H9 (cell line): Measurements from ENCODE around the gene LYRM1. TPM values are rescaled to one million over a fixed set of nuclear protein-coding genes. Genes with fewer than 3 reads are reported as not detected.

ENCODE experiments used
- DNase-seq: peaks from one replicate; pipeline ENCODE4 v3.0.0-alpha.2; 2017
- H2AFZ ChIP-seq: one replicate; pipeline ENCODE4 v1.6.1; 2013; ENCODE audit warnings: mild to moderate bottlenecking, low read length, control low read depth, moderate library complexity
- H2AK5ac ChIP-seq: 2 replicates; pipeline ENCODE4 v1.6.1; 2013; ENCODE audit warnings: low read length, control low read depth, mixed read lengths; ENCODE audit not compliant: insufficient read length
- H2BK120ac ChIP-seq: one replicate; pipeline ENCODE4 v1.6.1; 2013; ENCODE audit warnings: low read depth, mild to moderate bottlenecking, low read length, control low read depth, inconsistent platforms; ENCODE audit not compliant: poor library complexity, severe bottlenecking
- H2BK12ac ChIP-seq: 2 replicates; pipeline ENCODE4 v1.6.1; 2013; ENCODE audit warnings: low read length, control low read depth, mixed read lengths, low read depth; ENCODE audit not compliant: insufficient read length
- H2BK15ac ChIP-seq: 2 replicates; pipeline ENCODE4 v1.6.1; 2013; ENCODE audit warnings: low read depth, low read length, control low read depth
- H2BK20ac ChIP-seq: one replicate; pipeline ENCODE4 v1.6.1; 2013; ENCODE audit warnings: low read depth, mild to moderate bottlenecking, low read length, control low read depth, inconsistent platforms; ENCODE audit not compliant: poor library complexity, severe bottlenecking
- H2BK5ac ChIP-seq: 2 replicates; pipeline ENCODE4 v1.6.1; 2013; ENCODE audit warnings: low read length, control low read depth, mixed read lengths; ENCODE audit not compliant: insufficient read length
- H3K14ac ChIP-seq: 2 replicates; pipeline ENCODE4 v1.6.1; 2013; ENCODE audit warnings: low read length, control low read depth; ENCODE audit not compliant: insufficient read depth
- H3K18ac ChIP-seq: 2 replicates; pipeline ENCODE4 v1.6.1; 2013; ENCODE audit warnings: low read depth, mild to moderate bottlenecking, mixed read lengths, low read length, control low read depth; ENCODE audit not compliant: insufficient read length
- H3K23ac ChIP-seq: 2 replicates; pipeline ENCODE4 v1.6.1; 2013; ENCODE audit warnings: low read length, control low read depth, mixed read lengths, low read depth; ENCODE audit not compliant: insufficient read length
- H3K23me2 ChIP-seq: 2 replicates; pipeline ENCODE4 v1.6.1; 2013; ENCODE audit warnings: low read depth, mild to moderate bottlenecking, mixed read lengths, low read length, control low read depth; ENCODE audit not compliant: insufficient read length, poor library complexity, severe bottlenecking
- H3K27ac ChIP-seq: 2 replicates; pipeline ENCODE4 v1.5.1; 2013; ENCODE audit warnings: low read length, control low read depth, mixed read lengths, low read depth; ENCODE audit not compliant: insufficient read length
- H3K27me3 ChIP-seq: 2 replicates; pipeline ENCODE4 v1.6.1; 2013; ENCODE audit warnings: low read length, control low read depth, inconsistent platforms; ENCODE audit not compliant: insufficient read depth
- H3K4ac ChIP-seq: 2 replicates; pipeline ENCODE4 v1.6.1; 2013; ENCODE audit warnings: low read depth, mild to moderate bottlenecking, control low read depth, inconsistent platforms, low read length, moderate library complexity
- H3K4me1 ChIP-seq: 2 replicates; pipeline ENCODE4 v1.6.1; 2013; ENCODE audit warnings: low read length, control low read depth, inconsistent platforms; ENCODE audit not compliant: insufficient read depth
- H3K4me2 ChIP-seq: 2 replicates; pipeline ENCODE4 v1.6.1; 2013; ENCODE audit warnings: low read length, control low read depth, mixed read lengths; ENCODE audit not compliant: insufficient read length, insufficient read depth
- H3K56ac ChIP-seq: 2 replicates; pipeline ENCODE4 v1.6.1; 2013; ENCODE audit warnings: low read depth, mild to moderate bottlenecking, mixed read lengths, low read length, control low read depth; ENCODE audit not compliant: insufficient read length
- H3K79me1 ChIP-seq: 2 replicates; pipeline ENCODE4 v1.6.1; 2013; ENCODE audit warnings: low read depth, mild to moderate bottlenecking, moderate library complexity, low read length, control low read depth, inconsistent platforms; ENCODE audit not compliant: insufficient read depth, poor library complexity, severe bottlenecking
- H3K79me2 ChIP-seq: 2 replicates; pipeline ENCODE4 v1.6.1; 2013; ENCODE audit warnings: low read length, control low read depth, inconsistent platforms; ENCODE audit not compliant: insufficient read depth
- H3K9ac ChIP-seq: 2 replicates; pipeline ENCODE4 v1.6.1; 2013; ENCODE audit warnings: low read length, control low read depth, mixed read lengths; ENCODE audit not compliant: insufficient read length; ENCODE audit errors: extremely low read depth
- H3K9me3 ChIP-seq: one replicate; pipeline ENCODE4 v1.6.1; 2013; ENCODE audit warnings: low read depth, low read length, inconsistent platforms; ENCODE audit not compliant: control insufficient read depth
- H3T11ph ChIP-seq: one replicate; pipeline ENCODE4 v1.6.1; 2013; ENCODE audit warnings: mild to moderate bottlenecking, low read length, control low read depth, inconsistent platforms
- H4K20me1 ChIP-seq: one replicate; pipeline ENCODE4 v1.6.1; 2013; ENCODE audit not compliant: control insufficient read depth, insufficient read length, insufficient read depth
- H4K5ac ChIP-seq: 2 replicates; pipeline ENCODE4 v1.6.1; 2013; ENCODE audit warnings: low read depth, mild to moderate bottlenecking, mixed read lengths, low read length, control low read depth; ENCODE audit not compliant: insufficient read length
- H4K8ac ChIP-seq: replicated peaks from 2 replicates; pipeline ENCODE4 v1.6.1; 2013; ENCODE audit warnings: low read length, control low read depth, mixed read lengths, low read depth; ENCODE audit not compliant: insufficient read length
- H4K91ac ChIP-seq: 2 replicates; pipeline ENCODE4 v1.6.1; 2013; ENCODE audit warnings: low read depth, mild to moderate bottlenecking, moderate library complexity, mixed read lengths, low read length, control low read depth; ENCODE audit not compliant: insufficient read length
- H3K27ac Mint-ChIP-seq, 3 experiments: 2 replicates in 2 of 3; 3 replicates in 1 of 3; pipeline ENCODE4 v1.8.0; 2020 to 2021; ENCODE audit warnings: mixed read lengths in 3 of 3, mild to moderate bottlenecking in 1 of 3, moderate library complexity in 1 of 3
- H3K27me3 Mint-ChIP-seq: 2 replicates; pipeline ENCODE4 v1.8.0; 2021; ENCODE audit warnings: low read depth, mild to moderate bottlenecking, moderate library complexity, mixed read lengths
- H3K36me3 Mint-ChIP-seq, 3 experiments: 2 replicates in 2 of 3; 3 replicates in 1 of 3; pipeline ENCODE4 v1.8.0; 2020 to 2021; ENCODE audit warnings: low read depth in 3 of 3, mixed read lengths in 3 of 3; ENCODE audit not compliant: insufficient read depth in 1 of 3
- H3K4me1 Mint-ChIP-seq, 2 experiments: 2 replicates each; pipeline ENCODE4 v1.8.0; 2020; ENCODE audit warnings: mixed read lengths in 2 of 2
- H3K4me3 Mint-ChIP-seq, 2 experiments: 2 replicates in 1 of 2; 3 replicates in 1 of 2; pipeline ENCODE4 v1.8.0; 2020 to 2021; ENCODE audit warnings: mild to moderate bottlenecking in 2 of 2, mixed read lengths in 2 of 2, moderate library complexity in 1 of 2
- H3K9me3 Mint-ChIP-seq, 2 experiments: 2 replicates in 1 of 2; 3 replicates in 1 of 2; pipeline ENCODE4 v1.8.0; 2020; ENCODE audit warnings: mild to moderate bottlenecking in 2 of 2, mixed read lengths in 2 of 2, moderate library complexity in 1 of 2
- WGBS: extraction: QIAGEN DNeasy Blood & Tissue Kit; methylation state at CpG from one replicate; pipeline ENCODE4 v1.1.7; 2013; ENCODE audit warnings: missing lambda C conversion rate, low lambda C conversion rate, mixed read lengths; ENCODE audit not compliant: insufficient read length; ENCODE audit errors: extremely low coverage; 5-methylcytosine and 5-hydroxymethylcytosine counted together
- total RNA-seq: library from RNA; stranded (reverse); gene quantifications from 2 replicates; pipeline ENCODE4 v1.2.1, GENCODE V29; 2021
- TF ChIP-seq, protein P1 (sequence below): fragments of 200-600 bp; sonication (generic); conservative IDR thresholded peaks from 3 replicates; pipeline ENCODE4 v1.8.0; 2021; ENCODE audit warnings: antibody characterized with exemption, mild to moderate bottlenecking

LYRM1 gene
- total RNA-seq, 1 experiment from 2014 or later, result 9.6 TPM

- Histone ChIP-seq H3T11ph (no peak overlapping the region), H2AFZ (no peak overlapping the region), H2BK12ac (no peak overlapping the region), H3K9ac (no peak overlapping the region), H4K91ac (no peak overlapping the region), H3K18ac (no peak overlapping the region), H3K27me3 (no peaks in the 10 kb centered on the region), H4K5ac (no peak overlapping the region), H3K4me2 (no peak overlapping the region), H3K23ac (no peak overlapping the region), H2AK5ac (no peak overlapping the region), H2BK20ac (no peak overlapping the region), H2BK15ac (no peak overlapping the region), H3K9me3 (no peaks in the 10 kb centered on the region), H3K4ac (no peak overlapping the region), H3K4me1 (peaks cover 3% of the 10 kb centered on the region; the same call in 1 of the 2 replicates), H2BK120ac (no peak overlapping the region), H3K56ac (no peak overlapping the region), H3K23me2 (no peaks in the 10 kb centered on the region), H4K20me1 (no peaks in the 10 kb centered on the region), H4K8ac (no peak overlapping the region), H3K14ac (no peak overlapping the region; the same call in 1 of the 2 replicates), H3K79me1 (peaks cover 9% of the 10 kb centered on the region), H3K27ac (no peak overlapping the region), H2BK5ac (no peak overlapping the region), H3K79me2 (peaks cover 2% of the 10 kb centered on the region; the same call in 1 of the 2 replicates)
- Mint-ChIP-seq H3K27me3 (no peaks in the 10 kb centered on the region), H3K36me3 (peaks cover 16 to 35% (median 26%) of the 10 kb centered on the region in 3 experiments), H3K9me3 (no peaks in the 10 kb centered on the region), H3K4me3 (peak overlapping the region in 1 of 2 experiments; percentile 54; a peak in 1 of 5 replicates), H3K27ac (peak overlapping the region; percentile 38 to 96 (median 90); a peak in 6 of 7 replicates), H3K4me1 (peaks cover 32 to 41% of the 10 kb centered on the region in 2 experiments)
- TF ChIP-seq, protein P1, sequence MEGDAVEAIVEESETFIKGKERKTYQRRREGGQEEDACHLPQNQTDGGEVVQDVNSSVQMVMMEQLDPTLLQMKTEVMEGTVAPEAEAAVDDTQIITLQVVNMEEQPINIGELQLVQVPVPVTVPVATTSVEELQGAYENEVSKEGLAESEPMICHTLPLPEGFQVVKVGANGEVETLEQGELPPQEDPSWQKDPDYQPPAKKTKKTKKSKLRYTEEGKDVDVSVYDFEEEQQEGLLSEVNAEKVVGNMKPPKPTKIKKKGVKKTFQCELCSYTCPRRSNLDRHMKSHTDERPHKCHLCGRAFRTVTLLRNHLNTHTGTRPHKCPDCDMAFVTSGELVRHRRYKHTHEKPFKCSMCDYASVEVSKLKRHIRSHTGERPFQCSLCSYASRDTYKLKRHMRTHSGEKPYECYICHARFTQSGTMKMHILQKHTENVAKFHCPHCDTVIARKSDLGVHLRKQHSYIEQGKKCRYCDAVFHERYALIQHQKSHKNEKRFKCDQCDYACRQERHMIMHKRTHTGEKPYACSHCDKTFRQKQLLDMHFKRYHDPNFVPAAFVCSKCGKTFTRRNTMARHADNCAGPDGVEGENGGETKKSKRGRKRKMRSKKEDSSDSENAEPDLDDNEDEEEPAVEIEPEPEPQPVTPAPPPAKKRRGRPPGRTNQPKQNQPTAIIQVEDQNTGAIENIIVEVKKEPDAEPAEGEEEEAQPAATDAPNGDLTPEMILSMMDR, result no peak
- DNase-seq, result no peak
- no CpG with 5 or more reads among the region's 4 CpGs for WGBS
Observed at GRCh38 chr16:20859699-20860098, 40.9 kb upstream of the LYRM1 start.
